NCI-H1436 (cell line): Measurements from ENCODE around the gene ZNF692.
"Not testable (repeated sequence)": the region's sequence is repeated elsewhere in the genome, so short reads cannot be mapped to it uniquely, and the experiment has no call there.

Experiments
- DNase-seq: peaks from one replicate; lab custom pipeline; 2025; lab: John Stamatoyannopoulos, UW

The ZNF692 gene

GRCh38 chr1:248849152-248849551, 9.7 kb downstream of the ZNF692 start:
- no peak for DNase-seq

GRCh38 chr1:248848602-248849001, 10.3 kb downstream of the ZNF692 start:
- DNase-seq: no peak

GRCh38 chr1:248847956-248848561, 10.8 kb downstream of the ZNF692 start:
- DNase-seq: no peak

- DNase-seq: no peak
These were observed 11.5 kb downstream of the ZNF692 start for GRCh38 chr1:248847181-248847955.

DNA sequence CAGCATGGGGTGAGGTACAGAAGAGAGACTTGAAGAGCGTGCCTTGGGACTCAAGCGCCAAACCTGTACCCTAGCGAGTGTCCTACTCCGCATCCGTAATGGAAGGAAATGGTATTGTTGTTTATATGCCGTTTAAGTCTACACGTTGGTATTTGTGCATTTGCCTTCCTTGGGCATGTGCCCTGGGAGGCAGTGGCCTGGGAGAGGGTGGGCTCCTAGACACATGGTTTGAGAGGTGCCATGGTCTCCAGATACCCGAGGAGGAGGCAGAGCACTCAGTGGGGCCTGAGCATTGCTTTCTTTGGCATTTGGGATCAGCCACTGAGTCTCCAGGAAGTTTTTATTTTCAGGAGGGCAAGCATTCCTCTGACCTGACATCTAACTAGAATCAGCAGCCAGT, 14.4 kb downstream of the ZNF692 start:
- DNase-seq: no peak

- DNase-seq: no peak
These were observed 15.2 kb downstream of the ZNF692 start for GRCh38 chr1:248843687-248844086.

- DNase-seq: no peak
These were observed 16.0 kb downstream of the ZNF692 start for GRCh38 chr1:248842781-248843331.

DNA sequence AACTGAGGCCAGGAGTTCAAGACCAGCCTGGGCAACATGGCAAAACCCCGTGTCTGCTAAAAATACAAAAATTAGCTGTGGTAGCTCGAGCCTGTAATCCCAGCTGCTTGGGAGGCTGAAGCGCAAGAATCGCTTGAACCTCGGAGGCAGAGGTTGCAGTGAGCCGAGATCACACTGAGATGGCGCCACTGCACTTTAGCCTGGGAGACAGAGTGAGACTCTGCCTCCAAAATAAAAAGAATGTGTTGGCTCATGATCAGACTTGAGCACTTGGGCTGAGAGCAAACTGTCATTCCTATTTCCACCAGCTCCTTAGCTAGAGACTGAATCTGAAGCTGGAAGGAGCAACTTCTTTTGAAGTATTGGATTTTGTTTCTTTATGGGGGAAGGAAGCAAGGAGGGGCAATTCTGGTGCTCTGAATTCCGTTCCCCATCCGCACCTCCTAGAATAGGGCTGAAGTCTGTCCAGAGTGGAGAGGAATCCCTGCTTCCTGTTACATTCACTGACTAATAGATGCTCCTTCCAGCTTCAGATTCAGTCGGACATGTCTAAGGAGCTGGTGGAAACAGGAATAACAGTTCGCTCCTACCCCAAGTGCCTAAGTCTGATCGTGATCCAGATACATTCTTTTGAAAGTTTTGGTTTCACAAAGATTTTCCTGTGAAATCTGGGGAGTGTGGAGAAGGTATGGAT, 17.0 kb downstream of the ZNF692 start:
- DNase-seq: peak; percentile 40

DNA sequence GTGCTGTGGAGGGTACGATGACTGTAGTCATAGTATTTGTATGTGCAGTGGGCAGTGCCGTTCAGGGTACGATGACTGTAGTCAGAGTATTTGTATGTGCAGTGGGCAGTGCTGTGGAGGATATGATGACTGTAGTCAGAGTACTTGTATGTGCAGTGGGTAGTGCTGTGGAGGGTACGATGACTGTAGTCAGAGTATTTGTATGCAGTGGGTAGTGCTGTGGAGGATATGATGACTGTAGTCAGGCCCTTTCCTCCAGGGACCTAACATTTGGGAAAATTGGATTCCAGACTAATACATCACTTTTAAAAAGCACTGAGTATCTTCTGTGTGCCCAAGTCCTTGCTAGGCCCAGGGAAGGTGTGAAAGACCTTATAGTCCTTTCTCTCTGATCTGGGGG, 17.9 kb downstream of the ZNF692 start:
- DNase-seq: no peak

- DNase-seq: no peak
These were observed 19.7 kb downstream of the ZNF692 start for GRCh38 chr1:248839168-248839555.

- peak; percentile 91 for DNase-seq
These were observed 20.3 kb downstream of the ZNF692 start for GRCh38 chr1:248838357-248839167.

DNA sequence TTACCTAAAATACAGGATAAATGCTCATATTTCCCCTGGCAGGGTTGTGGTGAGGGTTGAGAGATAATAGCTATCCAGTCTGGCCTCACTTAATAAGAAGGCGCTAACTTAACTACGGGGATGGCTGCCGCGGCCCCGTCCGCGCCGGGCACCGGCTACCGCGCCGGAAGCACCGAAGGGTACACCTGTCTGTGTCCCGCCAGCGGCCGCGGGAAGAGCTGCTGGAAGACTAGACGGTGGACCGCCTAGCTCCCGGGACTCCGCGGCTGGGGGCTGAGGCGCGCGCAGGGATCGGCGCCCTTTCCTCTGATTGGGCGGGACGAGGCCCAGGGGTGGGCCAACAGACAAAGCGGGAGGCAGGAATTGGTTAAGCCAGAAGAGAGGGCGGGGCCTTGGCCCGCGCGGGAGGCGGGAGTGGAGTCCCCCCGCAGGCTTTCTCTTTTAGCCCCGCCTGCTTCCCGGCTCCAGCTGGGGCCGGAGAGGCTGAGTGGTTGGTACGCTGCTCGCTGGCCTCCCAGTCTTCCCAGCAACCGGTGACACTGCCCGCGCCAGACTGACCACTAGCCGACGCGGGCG, 21.0 kb downstream of the ZNF692 start, which contains the start of gene ZNF672:
ZNF672 (plus strand) TSS at position 444 of the 576 bp plus-strand sequence. CDS start 9,051 bp downstream, outside the sequence.
- peak; percentile 99 for DNase-seq

DNA sequence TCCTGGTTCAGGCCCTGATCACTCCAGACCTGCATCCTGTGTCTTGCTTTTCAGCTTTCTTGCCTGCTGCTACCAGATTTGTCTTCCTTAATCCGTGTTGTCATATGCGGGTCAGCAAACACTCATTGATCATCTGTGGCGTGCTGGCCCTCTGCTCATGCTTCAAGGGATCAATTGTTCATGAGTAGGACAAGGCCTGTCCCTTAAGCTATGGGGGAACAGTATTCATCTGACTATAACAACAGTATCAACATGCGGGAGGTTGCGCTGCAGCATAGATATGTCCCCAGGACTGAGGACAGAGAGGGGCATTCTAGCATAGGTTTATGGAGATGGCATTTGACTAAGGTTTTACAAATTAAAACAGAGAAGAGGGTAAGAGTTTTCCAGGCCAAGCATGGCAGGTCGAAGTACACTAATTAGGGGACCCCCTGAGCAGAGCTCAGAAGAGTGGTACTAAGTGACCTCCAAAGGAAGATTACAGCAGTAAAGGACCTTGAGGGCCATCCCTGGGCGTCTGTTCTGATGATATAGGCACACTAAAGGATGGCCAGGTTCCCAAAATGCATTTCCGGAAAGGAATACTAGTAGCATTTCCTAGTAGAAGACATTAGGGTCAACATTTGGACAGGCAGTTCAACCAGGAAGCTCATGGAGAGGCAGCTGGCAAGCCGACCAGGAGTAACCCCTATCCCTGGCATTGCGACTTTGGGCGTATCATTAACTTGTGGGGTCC, 21.7 kb downstream of the ZNF692 start:
- DNase-seq: no peak

GRCh38 chr1:248834343-248834940, 24.4 kb downstream of the ZNF692 start:
- no peak for DNase-seq

DNA sequence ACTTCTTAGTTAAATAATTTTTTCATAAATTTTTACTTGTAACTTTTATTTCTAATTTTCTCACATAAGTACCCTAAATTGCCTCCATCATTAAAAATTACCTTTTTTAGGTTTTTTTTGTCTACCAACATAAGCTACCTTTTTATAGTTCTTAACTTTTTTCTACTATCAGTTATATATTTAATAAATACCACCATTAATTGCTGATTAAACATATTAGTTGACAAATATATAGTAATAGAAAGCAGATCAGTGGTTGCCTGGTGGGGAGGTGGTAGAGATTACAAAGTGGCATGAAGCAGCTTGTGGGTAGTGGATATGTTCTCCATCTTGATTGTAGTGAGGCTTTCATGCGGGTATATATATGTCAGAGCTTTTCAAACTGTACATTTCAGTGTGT, 27.0 kb downstream of the ZNF692 start:
- no peak for DNase-seq

- not testable (repeated sequence) for DNase-seq
These were observed 28.2 kb downstream of the ZNF692 start for GRCh38 chr1:248830718-248831017.

GRCh38 chr1:248828845-248829244, 30.0 kb downstream of the ZNF692 start:
- DNase-seq: no peak

DNA sequence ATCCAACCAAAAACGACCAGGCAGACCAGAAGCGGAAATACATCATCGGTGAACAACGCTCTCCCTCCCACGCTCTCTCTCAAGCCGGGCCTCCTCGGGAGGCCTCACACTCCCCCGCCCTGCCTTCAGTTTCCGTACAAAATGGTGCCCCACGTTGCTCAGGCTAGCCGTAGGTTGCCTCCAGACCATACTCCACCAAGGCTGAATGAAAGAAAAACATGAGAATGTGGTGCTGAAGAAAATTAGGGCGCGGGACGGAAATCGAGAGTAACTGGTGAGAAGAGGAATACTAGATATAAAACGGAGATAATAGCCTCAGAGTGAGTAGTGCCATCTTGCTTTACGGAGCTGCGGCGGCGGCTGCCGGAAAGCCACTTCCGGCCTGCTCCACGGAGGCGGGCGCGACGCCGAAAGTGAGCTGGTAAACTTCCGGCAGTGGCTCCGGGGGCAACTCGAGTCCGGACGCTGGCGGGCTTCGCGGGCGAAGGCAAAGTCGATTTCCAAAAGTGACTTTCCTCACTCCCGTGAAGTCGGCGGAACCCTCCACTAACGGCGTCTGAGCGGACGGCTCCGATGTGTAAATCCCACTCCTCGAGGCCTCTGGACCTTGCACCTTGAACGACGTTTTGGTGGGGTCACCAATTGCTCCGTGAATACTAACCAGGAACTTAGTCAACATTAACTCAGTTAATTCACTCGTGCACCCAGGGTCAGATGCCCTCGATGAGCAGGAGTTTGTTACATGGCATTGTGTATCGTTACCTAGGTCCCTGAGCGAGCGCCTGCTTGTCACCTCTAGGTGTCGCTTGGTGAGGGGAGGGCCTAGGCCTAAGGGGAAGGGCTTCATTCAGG, 32.8 kb downstream of the ZNF692 start, which contains the start of gene SH3BP5L:
SH3BP5L (minus strand) TSS at position 7 of the 852 bp plus-strand sequence. CDS start 980 bp downstream, outside the sequence.
- peak; percentile 96 for DNase-seq

- no peak for DNase-seq
These were observed 33.3 kb downstream of the ZNF692 start for GRCh38 chr1:248825573-248825908.

DNA sequence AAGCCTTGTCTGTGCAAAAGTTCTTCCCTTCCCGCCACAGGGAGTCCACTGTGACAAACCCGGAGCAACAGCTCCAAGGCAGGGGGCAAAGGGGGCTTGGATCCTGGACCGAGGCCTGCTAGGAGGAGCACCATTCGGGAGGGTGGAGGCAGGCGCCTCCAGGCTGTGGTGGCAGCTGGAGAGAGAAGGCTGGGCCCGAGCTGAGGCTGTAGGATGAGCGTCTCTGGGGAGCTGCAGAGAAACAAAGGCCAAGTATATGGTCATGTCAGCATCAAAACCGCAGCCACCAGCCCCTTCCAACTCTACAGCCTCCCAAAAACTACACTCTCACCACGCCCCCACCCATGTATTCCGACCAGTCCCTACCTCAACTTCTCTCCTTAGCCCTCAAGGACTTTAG, 33.7 kb downstream of the ZNF692 start:
- no peak for DNase-seq
